ENCODE data around the gene WDR41. TPM values are rescaled to one million over a fixed set of nuclear protein-coding genes. Genes with fewer than 3 reads are reported as not detected.

Gene WDR41, protein sequence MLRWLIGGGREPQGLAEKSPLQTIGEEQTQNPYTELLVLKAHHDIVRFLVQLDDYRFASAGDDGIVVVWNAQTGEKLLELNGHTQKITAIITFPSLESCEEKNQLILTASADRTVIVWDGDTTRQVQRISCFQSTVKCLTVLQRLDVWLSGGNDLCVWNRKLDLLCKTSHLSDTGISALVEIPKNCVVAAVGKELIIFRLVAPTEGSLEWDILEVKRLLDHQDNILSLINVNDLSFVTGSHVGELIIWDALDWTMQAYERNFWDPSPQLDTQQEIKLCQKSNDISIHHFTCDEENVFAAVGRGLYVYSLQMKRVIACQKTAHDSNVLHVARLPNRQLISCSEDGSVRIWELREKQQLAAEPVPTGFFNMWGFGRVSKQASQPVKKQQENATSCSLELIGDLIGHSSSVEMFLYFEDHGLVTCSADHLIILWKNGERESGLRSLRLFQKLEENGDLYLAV
- polyA plus RNA-seq (2011; rRNA removed): 70.7 and 84.5 TPM in 2 replicates
- 41.4 and 52.9 TPM in 2 replicates for polyA minus RNA-seq (2011; rRNA and poly(A)+ RNA removed)

DNA sequence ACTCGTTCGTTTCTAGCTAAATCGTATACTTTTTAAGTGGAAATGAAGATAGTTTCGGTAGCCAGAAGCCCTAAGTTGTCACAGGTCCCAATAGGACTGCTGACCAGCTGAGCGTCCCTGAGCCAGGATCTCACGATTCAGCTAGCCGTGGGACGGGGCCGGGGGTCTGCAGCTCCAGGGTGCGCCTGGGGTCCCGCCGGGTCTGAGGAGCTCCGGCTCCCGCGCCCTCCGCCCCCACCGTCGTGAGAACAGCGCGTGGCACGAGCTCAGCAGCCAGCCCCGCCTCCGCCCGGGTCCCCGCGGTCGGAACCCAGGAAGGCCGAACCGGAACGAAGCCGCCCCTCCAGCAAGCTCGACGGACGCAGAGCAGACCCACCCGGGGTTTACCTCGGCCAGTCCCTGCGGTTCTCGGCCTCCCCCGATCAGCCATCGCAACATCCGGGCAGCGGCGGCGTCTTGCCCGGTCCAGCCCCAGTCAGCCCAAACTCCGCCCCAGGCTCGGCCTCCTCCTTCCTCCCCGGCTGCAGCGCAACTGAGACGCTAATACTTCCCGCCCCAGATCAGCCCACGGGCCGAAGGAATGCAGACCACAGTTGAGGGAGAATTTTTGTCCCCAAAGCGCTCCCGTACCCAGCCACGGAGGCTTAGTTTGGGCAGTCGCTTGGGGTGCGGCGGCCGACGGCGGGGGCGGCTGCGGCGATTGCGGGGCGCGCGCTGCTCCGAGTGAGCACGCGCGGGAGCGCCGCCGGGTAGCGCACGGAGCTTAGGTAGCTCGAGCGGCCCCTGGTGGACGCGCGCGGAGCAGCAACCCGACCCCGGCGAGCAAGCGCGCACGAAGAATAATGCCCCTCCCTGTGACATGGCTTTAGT is at the start of gene WDR41:
Gene WDR41, minus strand, starts transcription at position 534 of the 870 bp plus-strand sequence. Its CDS starts 96 bp downstream, at position 438.
- TF ChIP-seq, protein P1, sequence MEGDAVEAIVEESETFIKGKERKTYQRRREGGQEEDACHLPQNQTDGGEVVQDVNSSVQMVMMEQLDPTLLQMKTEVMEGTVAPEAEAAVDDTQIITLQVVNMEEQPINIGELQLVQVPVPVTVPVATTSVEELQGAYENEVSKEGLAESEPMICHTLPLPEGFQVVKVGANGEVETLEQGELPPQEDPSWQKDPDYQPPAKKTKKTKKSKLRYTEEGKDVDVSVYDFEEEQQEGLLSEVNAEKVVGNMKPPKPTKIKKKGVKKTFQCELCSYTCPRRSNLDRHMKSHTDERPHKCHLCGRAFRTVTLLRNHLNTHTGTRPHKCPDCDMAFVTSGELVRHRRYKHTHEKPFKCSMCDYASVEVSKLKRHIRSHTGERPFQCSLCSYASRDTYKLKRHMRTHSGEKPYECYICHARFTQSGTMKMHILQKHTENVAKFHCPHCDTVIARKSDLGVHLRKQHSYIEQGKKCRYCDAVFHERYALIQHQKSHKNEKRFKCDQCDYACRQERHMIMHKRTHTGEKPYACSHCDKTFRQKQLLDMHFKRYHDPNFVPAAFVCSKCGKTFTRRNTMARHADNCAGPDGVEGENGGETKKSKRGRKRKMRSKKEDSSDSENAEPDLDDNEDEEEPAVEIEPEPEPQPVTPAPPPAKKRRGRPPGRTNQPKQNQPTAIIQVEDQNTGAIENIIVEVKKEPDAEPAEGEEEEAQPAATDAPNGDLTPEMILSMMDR (IDR thresholded peaks at IDR 0.05; ENCODE audit: low read depth, low read length): peak; percentile 82
- peak; percentile 94 for DNase-seq (ENCODE audit: low read depth, low spot score)
- Histone ChIP-seq H3K9me3 (ENCODE audit: control insufficient read depth, insufficient read depth, low read length) (no peaks in the 10 kb centered on the region), H3K27me3 (ENCODE audit: control insufficient read depth, insufficient read depth, low read length) (peaks cover 3% of the 10 kb centered on the region), H3K27ac (ENCODE audit: low read depth, low read length) (peak within 1 kb of the TSS; percentile 94), H3K4me3 (ENCODE audit: low read depth, low read length) (peak within 1 kb of the TSS; percentile 84)
- POLR2A ChIA-PET: interaction anchor here (0.5 to 1.5 kb wide), 8 partner anchors 66 to 702 kb away, joined by 3 read pairs; partner anchors contain the start of gene AGGF1
- CTCF ChIA-PET: interaction anchor here (0.6 to 4.3 kb wide), 60 partner anchors 8 to 894 kb away, joined by 3 to 110 read pairs (median 4); partner anchors contain the start of gene ZBED3

GRCh38 chr5:77531297-77531696 is 39.2 kb upstream of the WDR41 start:
- TF ChIP-seq, protein P1 (IDR thresholded peaks at IDR 0.05; ENCODE audit: low read depth, low read length): no peak
- Histone ChIP-seq H3K4me3 (ENCODE audit: low read depth, low read length) (no peak overlapping the region), H3K27me3 (ENCODE audit: control insufficient read depth, insufficient read depth, low read length) (peaks cover 2% of the 10 kb centered on the region), H3K27ac (ENCODE audit: low read depth, low read length) (no peak overlapping the region), H3K9me3 (ENCODE audit: control insufficient read depth, insufficient read depth, low read length) (no peaks in the 10 kb centered on the region)
- CTCF ChIA-PET: no interaction called here
- POLR2A ChIA-PET: no interaction called here
- DNase-seq (ENCODE audit: low read depth, low spot score): no peak

DNA sequence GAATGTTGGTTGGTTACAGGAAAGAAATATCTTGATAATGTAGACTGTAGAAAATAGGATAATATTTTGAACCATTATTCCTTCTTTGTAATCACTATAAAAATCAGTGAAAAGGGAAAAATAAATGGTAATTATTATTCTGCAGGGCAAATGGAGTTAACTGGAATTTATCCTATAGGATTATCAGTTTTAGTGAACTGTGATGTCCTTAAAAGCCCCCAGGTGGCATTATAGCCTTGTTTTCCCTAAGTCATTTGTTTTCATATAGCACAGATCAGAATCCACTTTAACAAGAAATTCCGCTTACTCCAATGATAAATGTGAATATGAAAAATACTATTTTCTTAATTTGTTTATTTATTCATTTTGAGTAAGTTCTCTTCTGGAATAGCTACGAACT is 26.2 kb upstream of the WDR41 start:
- Histone ChIP-seq H3K27me3 (ENCODE audit: control insufficient read depth, insufficient read depth, low read length) (peaks cover 6% of the 10 kb centered on the region), H3K4me3 (ENCODE audit: low read depth, low read length) (no peak overlapping the region), H3K27ac (ENCODE audit: low read depth, low read length) (no peak overlapping the region), H3K9me3 (ENCODE audit: control insufficient read depth, insufficient read depth, low read length) (no peaks in the 10 kb centered on the region)
- POLR2A ChIA-PET: no interaction called here
- DNase-seq (ENCODE audit: low read depth, low spot score): no peak
- CTCF ChIA-PET: interaction anchor here (1.0 to 1.5 kb wide), 3 partner anchors 26 to 848 kb away, joined by 3 to 7 read pairs (median 7); no protein-coding TSS in a partner anchor
- TF ChIP-seq, protein P1 (IDR thresholded peaks at IDR 0.05; ENCODE audit: low read depth, low read length): peak; percentile 22; the same call in 1 of the 2 replicates

DNA sequence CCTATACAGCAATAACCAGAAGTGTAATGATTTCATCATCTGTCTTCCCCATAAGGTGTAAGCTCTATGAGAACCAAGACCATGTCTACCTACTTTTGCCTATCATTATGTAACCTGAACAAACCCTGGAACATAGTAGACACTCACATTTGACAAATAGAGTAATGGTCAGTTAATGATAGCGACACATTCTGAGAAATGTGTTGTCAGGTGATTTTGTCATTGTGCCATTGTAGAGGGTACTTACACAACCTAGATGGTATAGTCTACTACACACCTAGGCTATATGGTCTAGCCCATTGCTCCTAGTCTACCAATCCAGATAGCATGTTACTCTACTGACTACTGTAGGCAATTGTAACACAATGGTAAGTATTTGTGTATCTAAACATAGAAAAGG is 22.3 kb upstream of the WDR41 start:
- POLR2A ChIA-PET: no interaction called here
- no peak overlapping the region for H3K4me3 ChIP-seq (ENCODE audit: low read depth, low read length)
- TF ChIP-seq, protein P1 (IDR thresholded peaks at IDR 0.05; ENCODE audit: low read depth, low read length): no peak
- no peaks in the 10 kb centered on the region for H3K9me3 ChIP-seq (ENCODE audit: control insufficient read depth, insufficient read depth, low read length)
- CTCF ChIA-PET: no interaction called here
- no peak for DNase-seq (ENCODE audit: low read depth, low spot score)
- no peak overlapping the region for H3K27ac ChIP-seq (ENCODE audit: low read depth, low read length)
- H3K27me3 ChIP-seq (ENCODE audit: control insufficient read depth, insufficient read depth, low read length): no peaks in the 10 kb centered on the region
